OCI-LY1 (cell line): Measurements from ENCODE around the gene UACA.

Experiments
- EZH2 ChIP-seq: fragments of 200-600 bp; sonication (generic), shearing (Covaris generic); IDR thresholded peaks from 2 replicates; pipeline ENCODE4 v1.8.0; 2017; ENCODE audit warnings: borderline replicate concordance, mixed run types, mild to moderate bottlenecking, antibody characterized with exemption, low read length, moderate library complexity, mixed read lengths
- TF ChIP-seq, protein P1 (sequence below): fragments of 200-600 bp; sonication (generic), shearing (Covaris generic); IDR thresholded peaks from 2 replicates; pipeline ENCODE4 v1.5.1; 2017; ENCODE audit warnings: mild to moderate bottlenecking, antibody characterized with exemption, low read length, moderate library complexity, mixed read lengths

DNA sequence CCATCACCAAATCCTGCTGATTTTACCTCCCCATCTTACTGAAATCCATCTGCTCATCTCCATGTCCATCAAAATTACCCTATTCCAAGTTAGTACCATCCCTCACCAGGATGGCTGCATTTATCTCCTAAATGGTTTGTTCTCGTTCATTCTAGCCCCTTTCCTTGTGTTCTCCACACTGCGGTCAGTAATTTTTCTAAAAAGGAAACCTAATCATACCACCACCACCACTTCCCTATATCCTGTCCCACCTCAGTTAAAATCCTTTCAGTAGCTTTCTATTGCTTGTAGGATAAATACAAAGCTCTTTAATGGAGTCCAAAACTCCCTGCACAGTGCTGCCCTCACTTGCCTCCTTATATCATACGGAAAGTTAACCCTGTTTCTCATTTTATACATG, 51.1 kb downstream of the UACA start:
- TF ChIP-seq, protein P1, sequence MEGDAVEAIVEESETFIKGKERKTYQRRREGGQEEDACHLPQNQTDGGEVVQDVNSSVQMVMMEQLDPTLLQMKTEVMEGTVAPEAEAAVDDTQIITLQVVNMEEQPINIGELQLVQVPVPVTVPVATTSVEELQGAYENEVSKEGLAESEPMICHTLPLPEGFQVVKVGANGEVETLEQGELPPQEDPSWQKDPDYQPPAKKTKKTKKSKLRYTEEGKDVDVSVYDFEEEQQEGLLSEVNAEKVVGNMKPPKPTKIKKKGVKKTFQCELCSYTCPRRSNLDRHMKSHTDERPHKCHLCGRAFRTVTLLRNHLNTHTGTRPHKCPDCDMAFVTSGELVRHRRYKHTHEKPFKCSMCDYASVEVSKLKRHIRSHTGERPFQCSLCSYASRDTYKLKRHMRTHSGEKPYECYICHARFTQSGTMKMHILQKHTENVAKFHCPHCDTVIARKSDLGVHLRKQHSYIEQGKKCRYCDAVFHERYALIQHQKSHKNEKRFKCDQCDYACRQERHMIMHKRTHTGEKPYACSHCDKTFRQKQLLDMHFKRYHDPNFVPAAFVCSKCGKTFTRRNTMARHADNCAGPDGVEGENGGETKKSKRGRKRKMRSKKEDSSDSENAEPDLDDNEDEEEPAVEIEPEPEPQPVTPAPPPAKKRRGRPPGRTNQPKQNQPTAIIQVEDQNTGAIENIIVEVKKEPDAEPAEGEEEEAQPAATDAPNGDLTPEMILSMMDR = no peak
- no peak for TF ChIP-seq EZH2
